ENCODE data around the gene PGAP2.

Gene PGAP2

DNA sequence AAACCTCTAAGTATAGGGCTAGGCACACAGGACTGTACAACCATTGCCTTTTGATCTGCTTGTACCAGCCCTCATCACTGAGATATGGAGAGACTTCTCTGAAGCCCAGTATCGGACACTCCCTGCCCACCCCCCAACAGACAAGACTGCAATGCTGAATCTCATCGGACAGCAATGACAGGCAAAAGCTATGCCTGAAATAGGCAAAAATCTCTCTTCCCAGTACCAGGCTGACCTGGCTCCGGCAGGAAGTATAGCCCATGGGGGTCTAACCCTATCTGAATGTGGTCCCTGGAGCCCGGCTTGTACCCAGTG lies 25.9 kb downstream of the PGAP2 start:
- no peak for DNase-seq

DNA sequence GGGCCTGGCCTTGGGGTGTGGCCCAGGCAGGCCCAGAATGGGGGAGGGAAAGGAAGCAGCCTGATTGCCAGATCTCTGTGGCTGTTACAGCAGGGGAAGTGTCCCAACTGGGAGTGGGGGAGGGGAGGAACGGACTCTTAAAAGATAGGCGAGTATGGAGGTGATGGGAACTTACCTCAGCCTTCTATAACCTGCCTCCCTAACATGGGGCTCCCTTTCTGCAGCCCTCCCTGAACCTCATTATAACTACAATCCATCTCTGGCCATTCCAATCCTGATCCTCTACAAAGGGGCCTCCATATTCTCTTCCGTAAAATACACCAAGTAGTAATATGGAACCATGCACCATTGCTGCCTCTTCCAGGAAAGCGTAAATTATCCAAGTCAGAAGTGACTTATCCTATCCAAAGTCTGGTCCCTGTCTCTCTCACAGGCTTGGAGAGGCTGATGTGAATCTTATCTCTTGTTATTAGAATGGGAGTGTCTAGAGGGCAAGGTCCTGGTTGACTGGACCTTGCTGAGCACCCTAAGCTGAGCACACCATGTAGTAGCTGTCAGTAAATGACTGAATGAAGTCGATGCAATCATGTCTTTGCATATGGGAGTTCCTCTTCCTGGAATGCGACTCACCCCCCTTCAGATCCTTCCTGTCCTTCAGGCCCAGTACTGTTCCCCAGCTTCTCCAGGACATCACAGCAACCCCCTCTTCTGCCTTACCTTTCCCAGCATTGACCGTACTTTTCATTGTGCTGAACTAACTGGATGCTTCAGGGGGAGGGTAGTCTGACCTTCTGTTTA lies 26.5 kb downstream of the PGAP2 start:
- no peak for DNase-seq

- no peak for DNase-seq
Measured at GRCh38 chr11:3835751-3836150, 27.4 kb downstream of the PGAP2 start.

GRCh38 chr11:3836903-3837302 lies 28.5 kb downstream of the PGAP2 start:
- peak; percentile 19 for DNase-seq

DNA sequence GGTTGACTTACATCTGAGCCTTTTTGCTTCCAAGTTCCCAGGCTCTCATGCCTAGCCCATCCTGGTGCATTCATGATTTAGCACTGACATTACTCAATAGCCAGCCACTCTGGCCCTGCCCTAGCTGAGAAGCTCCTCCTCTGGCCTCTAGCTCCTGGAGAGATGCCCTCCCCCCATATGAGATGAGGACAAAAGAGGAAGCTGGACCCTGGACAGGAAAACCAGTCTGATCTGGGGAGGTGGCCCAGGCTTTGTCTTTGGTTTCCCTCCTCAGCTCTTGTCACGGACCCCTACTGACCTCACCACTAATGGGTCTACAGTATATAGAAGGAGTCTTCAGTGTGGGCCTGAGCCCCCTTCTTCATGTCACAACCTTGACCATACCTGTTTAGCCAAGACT lies 29.4 kb downstream of the PGAP2 start:
- no peak for DNase-seq

GRCh38 chr11:3838504-3838903 lies 30.1 kb downstream of the PGAP2 start:
- DNase-seq: no peak

GRCh38 chr11:3840004-3840869 lies 31.9 kb downstream of the PGAP2 start:
- DNase-seq: peak; percentile 25

GRCh38 chr11:3840870-3841425 lies 32.6 kb downstream of the PGAP2 start, which contains the start of gene RHOG:
Gene RHOG (minus strand): TSS chr11:3840959. CDS start chr11:3828138, 12,821 bp downstream.
- DNase-seq: peak; percentile 54

DNA sequence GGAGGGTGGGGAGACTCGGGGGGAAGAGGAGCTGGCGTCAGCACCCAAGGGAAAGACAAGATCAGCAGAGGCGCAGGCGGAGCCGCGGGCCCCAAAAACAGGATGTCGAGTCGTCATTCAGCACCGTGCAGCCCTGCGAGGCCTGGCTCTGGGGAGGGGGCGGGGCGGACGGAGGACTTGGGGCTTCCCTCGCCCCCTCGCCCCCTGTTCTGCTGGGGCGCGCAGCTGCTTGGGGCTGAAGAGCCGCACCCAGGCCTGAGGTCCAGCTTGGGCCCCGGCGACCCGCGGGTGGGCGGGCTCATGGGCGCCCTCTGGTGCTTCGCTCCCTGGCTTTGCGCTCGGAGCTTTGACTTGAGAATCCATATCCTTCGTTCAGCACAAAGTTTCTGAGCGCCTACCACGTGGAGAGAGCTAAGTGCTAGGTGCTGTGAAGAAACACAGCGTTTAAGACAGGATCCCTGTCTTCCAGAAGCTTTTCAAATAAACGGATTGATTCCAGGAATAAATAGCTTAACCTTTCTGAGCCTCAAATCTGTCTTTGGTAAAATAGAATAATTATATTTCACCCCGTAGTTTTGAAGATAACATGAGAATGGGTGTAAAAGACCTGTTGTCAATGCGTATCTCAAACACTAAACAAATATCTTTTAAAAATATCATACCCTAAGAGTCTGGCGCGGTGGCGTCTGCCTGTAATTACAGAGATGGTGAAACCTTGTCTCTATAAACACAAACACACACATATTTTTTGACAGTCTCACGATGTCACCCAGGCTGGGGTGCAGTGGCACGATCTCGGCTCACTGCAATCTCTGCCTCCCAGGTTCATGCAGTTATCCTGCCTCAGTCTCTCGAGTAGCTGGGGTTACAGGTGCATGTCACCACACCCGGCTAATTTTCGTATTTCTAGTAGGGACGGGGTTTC lies 33.3 kb downstream of the PGAP2 start:
- DNase-seq: peak; percentile 88

DNA sequence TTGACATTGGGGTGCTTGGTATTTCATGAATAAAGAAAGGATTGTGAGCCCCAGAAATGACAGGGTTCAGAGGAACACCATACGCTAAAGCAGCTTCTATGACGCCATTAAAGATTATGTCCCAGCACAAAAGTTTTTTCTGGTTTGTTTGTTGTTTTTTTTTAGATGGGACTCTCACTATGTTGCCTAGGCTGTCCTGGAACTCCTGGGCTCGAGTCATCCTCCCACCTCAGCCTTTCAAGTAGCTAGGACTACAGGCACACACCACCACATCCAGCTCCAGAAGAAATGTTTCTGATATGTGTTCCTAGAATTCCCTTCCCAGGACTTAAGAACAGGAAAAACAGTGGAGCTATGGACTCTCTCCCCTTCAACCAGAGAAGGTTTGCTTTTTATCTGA lies 35.0 kb downstream of the PGAP2 start:
- no peak for DNase-seq

DNA sequence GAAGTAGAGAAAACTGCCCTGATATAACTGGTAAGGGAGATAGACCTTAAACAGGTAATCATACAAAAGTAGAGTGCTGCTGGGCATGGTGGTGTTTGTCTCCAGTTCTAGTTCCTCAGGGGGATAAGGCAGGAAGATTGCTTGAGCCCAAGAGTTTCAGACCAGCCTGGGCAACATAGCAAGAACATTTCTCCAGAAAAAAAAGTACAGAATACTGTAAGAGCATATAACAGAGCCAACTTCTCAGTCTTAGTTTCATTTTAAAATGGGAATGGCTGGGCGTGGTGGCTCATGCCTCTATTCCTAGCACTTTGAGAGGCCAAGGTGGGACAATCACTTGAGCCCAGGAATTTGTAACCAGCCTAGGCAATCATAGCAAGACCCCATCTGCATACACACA lies 36.9 kb downstream of the PGAP2 start:
- no peak for DNase-seq

- DNase-seq: no peak
Measured at GRCh38 chr11:3845670-3846069, 37.3 kb downstream of the PGAP2 start.

DNA sequence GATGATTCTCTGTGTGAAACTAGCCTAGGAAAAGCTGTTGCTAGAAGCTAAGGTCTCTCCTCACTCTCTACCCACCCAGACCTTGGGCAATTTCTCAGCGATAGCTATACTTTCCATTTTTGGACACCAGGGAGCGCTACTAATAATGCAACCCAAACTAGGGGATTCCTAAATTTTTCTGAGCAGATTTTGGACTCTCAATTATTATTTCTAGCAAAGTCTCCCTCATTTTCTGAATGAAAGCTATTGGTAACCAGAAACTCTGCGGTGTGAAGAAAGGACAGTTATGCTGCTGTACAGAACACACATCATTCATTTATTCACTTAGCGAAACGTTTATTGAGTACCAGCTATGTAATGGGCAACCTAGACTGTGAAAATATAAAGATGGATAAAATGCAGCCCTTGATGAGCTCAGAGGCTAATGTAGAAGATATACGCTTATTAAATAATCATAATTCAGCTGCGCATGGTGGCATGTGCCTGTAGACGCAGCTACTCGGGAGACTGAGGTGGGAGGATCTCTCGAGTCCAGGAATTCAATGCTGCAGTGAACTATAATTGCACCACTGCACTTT lies 41.0 kb downstream of the PGAP2 start:
- peak; percentile 17 for DNase-seq

- DNase-seq: no peak
Measured at GRCh38 chr11:3853545-3853842, 45.1 kb downstream of the PGAP2 start.

DNA sequence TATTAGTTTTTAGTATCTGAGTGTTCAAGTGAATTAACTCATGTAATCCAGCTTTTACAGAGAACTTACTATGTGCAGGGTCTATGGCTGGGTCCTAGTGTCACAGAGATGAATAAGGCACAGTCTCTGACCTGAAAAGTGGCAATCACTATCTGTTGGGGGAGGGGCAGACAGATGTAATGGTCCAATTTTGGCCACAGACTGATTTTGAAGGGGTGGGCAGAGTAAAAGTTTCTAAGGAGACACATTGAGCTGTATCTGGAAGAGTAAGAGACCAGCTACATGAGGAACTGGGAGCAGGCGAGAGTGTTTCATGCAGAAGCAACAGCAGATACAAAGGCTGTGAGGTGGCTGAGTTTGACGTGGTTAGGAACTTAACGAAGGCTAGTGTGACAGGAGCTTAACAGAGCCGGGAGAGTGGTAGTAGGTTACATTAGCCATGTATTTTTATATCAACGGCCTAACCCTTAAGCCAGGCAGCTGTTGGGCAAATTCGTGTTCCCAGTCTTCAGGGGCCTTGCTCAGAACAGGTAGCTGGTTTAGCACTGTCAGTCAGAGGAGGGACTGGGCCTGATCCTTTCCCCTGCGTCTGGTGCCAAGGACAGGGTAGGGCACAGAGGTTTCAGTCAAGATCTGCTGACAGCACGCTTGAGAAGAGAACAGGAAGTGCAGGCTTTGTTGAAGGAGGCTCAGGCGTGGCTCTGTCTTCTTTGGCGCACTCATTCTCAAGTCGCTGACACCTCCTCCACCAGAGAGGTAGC lies 45.7 kb downstream of the PGAP2 start:
- peak; percentile 45 for DNase-seq

- DNase-seq: no peak
Measured at GRCh38 chr11:3854660-3854976, 46.3 kb downstream of the PGAP2 start.

DNA sequence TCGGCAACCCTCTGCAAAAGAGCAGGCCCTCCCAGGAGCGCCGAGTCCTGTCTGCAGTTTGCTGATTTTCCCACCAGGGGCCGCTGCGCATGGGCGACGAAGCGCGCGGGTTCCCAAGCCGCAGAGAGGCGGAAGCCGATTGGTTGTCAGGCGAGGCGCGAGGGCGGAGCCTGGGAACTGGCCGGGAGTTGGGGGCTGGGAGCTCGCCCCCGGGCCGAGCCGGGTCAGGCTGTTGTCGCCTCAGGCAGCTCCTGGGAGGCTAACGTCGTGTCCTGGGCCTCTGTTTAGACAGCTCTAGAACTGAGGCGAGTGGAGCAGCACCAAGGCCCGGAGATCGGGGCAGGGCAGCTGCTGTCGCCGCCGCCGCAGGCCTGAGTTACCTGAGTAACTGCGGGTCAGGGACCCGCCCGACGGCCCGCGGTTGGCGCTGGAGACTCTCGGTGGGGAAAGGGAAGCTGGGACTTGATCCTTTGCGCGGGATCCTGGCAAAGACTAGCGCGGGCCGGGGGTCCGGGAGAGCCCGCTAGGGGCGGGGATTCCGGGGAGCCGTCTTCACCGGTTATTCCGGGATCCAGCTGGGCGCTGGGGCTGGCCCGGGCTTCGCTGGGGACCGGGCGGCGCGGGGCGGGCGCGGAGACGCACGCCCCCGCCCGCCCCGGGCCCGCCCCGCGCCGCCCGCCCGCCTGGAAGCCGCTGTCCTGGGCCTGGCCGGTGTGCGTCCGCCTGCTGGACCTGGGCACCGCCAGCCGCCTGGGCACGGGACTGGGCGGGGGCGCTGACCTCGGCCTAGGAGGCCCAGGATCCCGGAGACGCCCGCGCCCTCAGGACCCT lies 46.8 kb downstream of the PGAP2 start, which contains the start of gene STIM1:
Gene STIM1 (plus strand): TSS at position 688 of the 831 bp plus-strand sequence. CDS start 607 bp downstream, outside the sequence.
- DNase-seq: peak; percentile 96

- peak; percentile 34 for DNase-seq
Measured at GRCh38 chr11:3855808-3856491, 47.6 kb downstream of the PGAP2 start.

DNA sequence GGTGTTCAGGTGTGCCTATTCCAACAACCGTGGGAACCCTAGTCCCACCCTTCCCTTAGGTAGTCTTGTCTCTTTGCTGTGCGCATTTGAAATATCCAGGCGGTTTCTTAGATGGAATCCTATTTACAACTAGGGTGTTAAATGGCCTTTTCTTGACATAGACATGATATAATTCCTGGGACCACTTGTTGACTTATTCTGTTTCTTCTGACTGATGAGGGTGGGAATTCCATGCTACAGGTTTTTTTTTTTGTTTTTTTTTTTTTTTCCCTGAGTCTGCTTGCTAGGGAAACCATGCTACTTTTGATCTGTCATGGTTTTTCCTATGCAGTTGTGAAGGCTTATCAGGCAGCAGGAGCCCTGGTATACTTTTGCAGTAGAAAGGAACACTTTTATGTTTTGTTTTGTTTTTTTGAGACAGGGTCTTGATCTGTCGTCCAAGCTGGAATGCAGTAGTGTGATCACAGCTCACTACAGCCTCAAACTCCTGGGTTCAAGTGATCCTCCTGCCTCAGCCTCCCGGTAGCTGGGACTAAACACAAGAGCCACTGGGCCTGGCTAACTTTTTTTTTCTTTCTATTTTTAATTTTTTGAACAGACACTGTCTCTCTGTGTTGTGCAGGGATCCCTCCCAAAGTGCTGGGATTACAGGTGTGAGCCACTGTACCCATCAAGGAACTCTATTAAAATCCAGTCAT lies 48.6 kb downstream of the PGAP2 start:
- no peak for DNase-seq

All from effector CD8-positive, alpha-beta T cell (primary cell).